Measurements from ENCODE around the gene CBLN4.

Gene CBLN4

GRCh38 chr20:56004007-56004406 lies 1.3 kb downstream of the CBLN4 start:
- TF ChIP-seq, protein P1, sequence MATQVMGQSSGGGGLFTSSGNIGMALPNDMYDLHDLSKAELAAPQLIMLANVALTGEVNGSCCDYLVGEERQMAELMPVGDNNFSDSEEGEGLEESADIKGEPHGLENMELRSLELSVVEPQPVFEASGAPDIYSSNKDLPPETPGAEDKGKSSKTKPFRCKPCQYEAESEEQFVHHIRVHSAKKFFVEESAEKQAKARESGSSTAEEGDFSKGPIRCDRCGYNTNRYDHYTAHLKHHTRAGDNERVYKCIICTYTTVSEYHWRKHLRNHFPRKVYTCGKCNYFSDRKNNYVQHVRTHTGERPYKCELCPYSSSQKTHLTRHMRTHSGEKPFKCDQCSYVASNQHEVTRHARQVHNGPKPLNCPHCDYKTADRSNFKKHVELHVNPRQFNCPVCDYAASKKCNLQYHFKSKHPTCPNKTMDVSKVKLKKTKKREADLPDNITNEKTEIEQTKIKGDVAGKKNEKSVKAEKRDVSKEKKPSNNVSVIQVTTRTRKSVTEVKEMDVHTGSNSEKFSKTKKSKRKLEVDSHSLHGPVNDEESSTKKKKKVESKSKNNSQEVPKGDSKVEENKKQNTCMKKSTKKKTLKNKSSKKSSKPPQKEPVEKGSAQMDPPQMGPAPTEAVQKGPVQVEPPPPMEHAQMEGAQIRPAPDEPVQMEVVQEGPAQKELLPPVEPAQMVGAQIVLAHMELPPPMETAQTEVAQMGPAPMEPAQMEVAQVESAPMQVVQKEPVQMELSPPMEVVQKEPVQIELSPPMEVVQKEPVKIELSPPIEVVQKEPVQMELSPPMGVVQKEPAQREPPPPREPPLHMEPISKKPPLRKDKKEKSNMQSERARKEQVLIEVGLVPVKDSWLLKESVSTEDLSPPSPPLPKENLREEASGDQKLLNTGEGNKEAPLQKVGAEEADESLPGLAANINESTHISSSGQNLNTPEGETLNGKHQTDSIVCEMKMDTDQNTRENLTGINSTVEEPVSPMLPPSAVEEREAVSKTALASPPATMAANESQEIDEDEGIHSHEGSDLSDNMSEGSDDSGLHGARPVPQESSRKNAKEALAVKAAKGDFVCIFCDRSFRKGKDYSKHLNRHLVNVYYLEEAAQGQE (IDR thresholded peaks at IDR 0.05; ENCODE audit: insufficient read depth in 1 of 2, low read depth in 2 of 2, low read length in 2 of 2), result peak in 1 of 2 experiments; percentile 80; a peak in 2 of 4 replicates
- no peak for TF ChIP-seq FOXP2 (optimal IDR thresholded peaks at IDR 0.05; ENCODE audit: borderline replicate concordance, extremely low read depth, extremely low read length, insufficient read depth)

DNA sequence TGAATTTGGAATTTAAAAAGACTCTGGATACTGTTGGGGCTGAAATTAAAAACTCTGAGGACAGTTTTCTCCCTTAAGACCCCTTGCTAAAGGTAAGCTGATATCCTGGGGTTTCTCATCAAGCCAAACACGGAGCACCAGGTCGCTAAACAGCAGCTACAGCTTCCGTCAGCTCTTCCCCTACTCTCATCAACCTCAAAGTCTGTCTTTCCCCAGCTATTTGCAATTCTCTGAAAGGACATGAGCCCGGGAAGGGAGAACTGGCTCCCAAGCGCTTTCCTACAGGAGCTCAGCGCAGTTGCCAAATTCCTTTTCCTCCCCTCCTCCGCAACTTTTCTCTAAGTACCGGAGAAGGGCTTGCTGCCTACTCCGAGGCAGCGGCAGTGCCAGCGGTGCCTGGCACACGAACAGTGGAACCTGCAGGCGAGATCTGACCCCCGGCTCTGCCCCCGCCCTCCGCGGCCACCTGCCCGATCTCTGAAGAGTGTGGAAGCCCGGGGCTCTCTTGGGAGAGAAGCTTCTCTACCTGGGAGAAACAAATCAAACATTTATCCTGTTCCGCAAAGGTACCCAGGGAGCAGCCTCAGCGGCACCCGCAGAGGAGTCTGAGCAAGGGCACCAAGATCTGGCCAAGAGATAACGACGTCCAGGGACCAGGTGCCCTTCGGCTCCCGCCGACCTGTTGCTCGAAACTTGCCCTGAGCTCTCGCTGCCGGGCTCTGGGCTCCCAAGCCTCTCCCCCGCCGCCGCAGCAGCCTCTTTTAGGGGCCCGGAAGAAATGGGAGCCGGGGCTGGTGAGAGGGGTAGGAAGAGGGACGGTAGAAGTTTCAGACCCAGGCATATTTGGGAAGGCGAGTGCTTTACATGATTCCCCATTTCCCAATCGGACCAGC lies 2.2 kb downstream of the CBLN4 start:
- TF ChIP-seq POLR2AphosphoS5 (IDR thresholded peaks at IDR 0.05; ENCODE audit: low read depth, low read length), result no peak
- TF ChIP-seq, protein P1 (IDR thresholded peaks at IDR 0.05; ENCODE audit: insufficient read depth in 1 of 2, low read depth in 2 of 2, low read length in 2 of 2), result no peak
- TF ChIP-seq FOXP2 (optimal IDR thresholded peaks at IDR 0.05; ENCODE audit: borderline replicate concordance, extremely low read depth, extremely low read length, insufficient read depth), result no peak
- no peak for TF ChIP-seq TAF1 (IDR thresholded peaks at IDR 0.05; ENCODE audit: borderline replicate concordance, insufficient read depth, low read length)
- no peak for TF ChIP-seq SIN3A (IDR thresholded peaks at IDR 0.05; ENCODE audit: borderline replicate concordance, insufficient read depth, low read length)

- TF ChIP-seq POLR2AphosphoS5 (IDR thresholded peaks at IDR 0.05; ENCODE audit: low read depth, low read length) (no peak), FOXP2 (optimal IDR thresholded peaks at IDR 0.05; ENCODE audit: borderline replicate concordance, extremely low read depth, extremely low read length, insufficient read depth) (no peak)
These were observed 3.4 kb downstream of the CBLN4 start for GRCh38 chr20:56001890-56002289.

GRCh38 chr20:56001106-56001785 lies 4.1 kb downstream of the CBLN4 start:
- TF ChIP-seq, protein P1 (IDR thresholded peaks at IDR 0.05; ENCODE audit: insufficient read depth in 1 of 2, low read depth in 2 of 2, low read length in 2 of 2), result no peak
- no peak for TF ChIP-seq SIN3A (IDR thresholded peaks at IDR 0.05; ENCODE audit: borderline replicate concordance, insufficient read depth, low read length)
- TF ChIP-seq FOXP2 (optimal IDR thresholded peaks at IDR 0.05; ENCODE audit: borderline replicate concordance, extremely low read depth, extremely low read length, insufficient read depth), result no peak
- no peak for TF ChIP-seq POLR2AphosphoS5 (IDR thresholded peaks at IDR 0.05; ENCODE audit: low read depth, low read length)
- no peak for TF ChIP-seq TAF1 (IDR thresholded peaks at IDR 0.05; ENCODE audit: borderline replicate concordance, insufficient read depth, low read length)

DNA sequence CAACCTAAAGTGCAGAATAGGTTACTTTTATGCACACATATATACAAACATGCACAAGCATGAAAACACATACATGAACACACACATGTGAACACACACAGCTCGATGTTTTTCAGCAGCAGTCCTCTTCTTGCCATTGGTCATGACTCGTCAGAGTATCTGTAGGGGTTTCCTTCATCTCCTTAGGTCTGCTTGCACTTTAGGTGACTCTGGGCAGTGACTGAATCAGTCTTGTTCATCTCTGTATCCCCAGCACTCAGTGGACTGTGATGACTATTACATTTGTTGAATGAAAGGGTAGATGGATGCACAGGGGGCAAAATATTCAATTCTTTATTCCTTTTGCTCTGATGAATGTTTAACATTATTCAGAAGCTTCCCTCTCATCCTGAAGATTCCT lies 26.8 kb downstream of the CBLN4 start:
- TF ChIP-seq POLR2AphosphoS5 (IDR thresholded peaks at IDR 0.05; ENCODE audit: low read depth, low read length), result no peak
- no peak for TF ChIP-seq FOXP2 (optimal IDR thresholded peaks at IDR 0.05; ENCODE audit: borderline replicate concordance, extremely low read depth, extremely low read length, insufficient read depth)
- TF ChIP-seq SIN3A (IDR thresholded peaks at IDR 0.05; ENCODE audit: borderline replicate concordance, insufficient read depth, low read length), result no peak
- TF ChIP-seq TAF1 (IDR thresholded peaks at IDR 0.05; ENCODE audit: borderline replicate concordance, insufficient read depth, low read length), result no peak
- TF ChIP-seq, protein P1 (IDR thresholded peaks at IDR 0.05; ENCODE audit: insufficient read depth in 1 of 2, low read depth in 2 of 2, low read length in 2 of 2), result no peak
